ENCODE measurements around the gene FARS2. TPM values are rescaled to one million over a fixed set of nuclear protein-coding genes. Genes with fewer than 3 reads are reported as not detected.
A peak's percentile ranks its signal among the peaks of the same experiment; 100 is the strongest.

FARS2 gene
- total RNA-seq, 1 experiment from 2014 or later = 17.8 TPM

DNA sequence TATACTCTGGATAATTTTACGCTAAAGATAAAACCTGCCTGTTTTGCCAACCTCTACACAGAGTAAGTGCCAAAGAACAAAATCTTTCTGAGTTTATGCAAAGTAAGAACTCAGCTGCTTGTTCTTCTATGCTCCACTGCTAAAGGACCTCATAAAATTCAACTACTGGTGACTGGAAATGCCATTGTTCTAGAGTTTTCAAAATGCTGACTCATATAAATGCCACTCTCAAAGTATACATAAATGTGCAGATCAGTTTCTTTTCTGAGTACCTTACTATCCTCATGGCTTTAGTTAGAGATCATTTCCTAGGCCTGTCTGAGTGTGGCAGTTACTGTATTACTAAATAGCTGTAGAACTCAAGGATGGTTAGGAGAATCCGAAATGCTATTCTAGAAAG is 46.2 kb upstream of the FARS2 start:
- no peaks in the 10 kb centered on the region for H3K36me3 ChIP-seq (ENCODE audit: insufficient read depth, low read length, poor library complexity, severe bottlenecking)
- CTCF ChIA-PET = interaction anchor here (0.5 to 1.4 kb wide), 3 partner anchors 68 to 183 kb away, joined by 3 to 4 read pairs (median 3); no protein-coding TSS in a partner anchor
- no TSS peak for BruUV-seq (replicated peaks)
- no peak overlapping the region for H3K4me3 ChIP-seq (ENCODE audit: low read depth, low read length, poor library complexity, severe bottlenecking)
- H3K27ac ChIP-seq (ENCODE audit: low read depth, low read length, poor library complexity, severe bottlenecking) = peak overlapping the region; percentile 37
- peaks cover 54% of the 10 kb centered on the region for H3K4me1 ChIP-seq (ENCODE audit: insufficient read depth, low read length, poor library complexity, severe bottlenecking)
- DNase-seq (ENCODE audit: low spot score) = peak; percentile 55
- POLR2A ChIA-PET (ENCODE audit: low non-redundant PET) = no interaction called here
- no peaks in the 10 kb centered on the region for H3K27me3 ChIP-seq (replicated peaks; ENCODE audit: insufficient read depth, low read depth, low read length, poor library complexity)
- H3K9me3 ChIP-seq (ENCODE audit: low read depth, low read length, poor library complexity, severe bottlenecking) = no peaks in the 10 kb centered on the region
- TF ChIP-seq CTCF (conservative IDR thresholded peaks at IDR 0.05; ENCODE audit: low read depth, low read length) (no peak), EZH2 (IDR thresholded peaks at IDR 0.05; ENCODE audit: borderline replicate concordance, low read depth, low read length, poor library complexity, severe bottlenecking) (no peak)
- intact Hi-C loops (cut with micrococcal nuclease; ENCODE audit: unreplicated experiment) = loop anchor here (5.0 kb wide), 1 partner anchor 172 kb away; no protein-coding TSS in a partner anchor

DNA sequence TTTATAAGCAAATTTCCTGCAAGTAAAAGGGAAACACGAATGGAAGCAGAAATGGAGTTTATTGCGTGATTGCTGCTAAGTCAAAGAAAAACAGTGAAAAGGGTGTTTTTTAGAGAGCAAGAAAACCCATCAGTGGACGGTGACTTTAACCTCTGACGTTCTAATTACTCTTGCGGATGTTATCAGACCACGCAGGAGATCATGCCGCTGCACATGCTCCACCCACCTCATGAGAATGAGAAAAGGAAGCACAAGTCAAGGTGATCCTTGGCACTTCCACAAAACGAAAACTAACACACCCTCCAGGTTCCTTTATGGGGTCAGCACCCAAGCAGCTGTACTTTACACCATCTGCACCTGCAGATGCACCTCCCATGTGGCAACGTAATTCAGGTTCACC is 45.5 kb upstream of the FARS2 start:
- peaks cover 54% of the 10 kb centered on the region for H3K4me1 ChIP-seq (ENCODE audit: insufficient read depth, low read length, poor library complexity, severe bottlenecking)
- no TSS peak for BruUV-seq (replicated peaks)
- H3K4me3 ChIP-seq (ENCODE audit: low read depth, low read length, poor library complexity, severe bottlenecking) = no peak overlapping the region
- no peak for TF ChIP-seq EZH2 (IDR thresholded peaks at IDR 0.05; ENCODE audit: borderline replicate concordance, low read depth, low read length, poor library complexity, severe bottlenecking)
- no peak for TF ChIP-seq CTCF (conservative IDR thresholded peaks at IDR 0.05; ENCODE audit: low read depth, low read length)
- H3K9me3 ChIP-seq (ENCODE audit: low read depth, low read length, poor library complexity, severe bottlenecking) = no peaks in the 10 kb centered on the region
- H3K36me3 ChIP-seq (ENCODE audit: insufficient read depth, low read length, poor library complexity, severe bottlenecking) = no peaks in the 10 kb centered on the region
- POLR2A ChIA-PET (ENCODE audit: low non-redundant PET) = no interaction called here
- intact Hi-C loops (cut with micrococcal nuclease; ENCODE audit: unreplicated experiment) = loop anchor here (5.0 kb wide), 1 partner anchor 172 kb away; no protein-coding TSS in a partner anchor
- peak overlapping the region; percentile 37 for H3K27ac ChIP-seq (ENCODE audit: low read depth, low read length, poor library complexity, severe bottlenecking)
- DNase-seq (ENCODE audit: low spot score) = no peak
- CTCF ChIA-PET = no interaction called here
- no peaks in the 10 kb centered on the region for H3K27me3 ChIP-seq (replicated peaks; ENCODE audit: insufficient read depth, low read depth, low read length, poor library complexity)

DNA sequence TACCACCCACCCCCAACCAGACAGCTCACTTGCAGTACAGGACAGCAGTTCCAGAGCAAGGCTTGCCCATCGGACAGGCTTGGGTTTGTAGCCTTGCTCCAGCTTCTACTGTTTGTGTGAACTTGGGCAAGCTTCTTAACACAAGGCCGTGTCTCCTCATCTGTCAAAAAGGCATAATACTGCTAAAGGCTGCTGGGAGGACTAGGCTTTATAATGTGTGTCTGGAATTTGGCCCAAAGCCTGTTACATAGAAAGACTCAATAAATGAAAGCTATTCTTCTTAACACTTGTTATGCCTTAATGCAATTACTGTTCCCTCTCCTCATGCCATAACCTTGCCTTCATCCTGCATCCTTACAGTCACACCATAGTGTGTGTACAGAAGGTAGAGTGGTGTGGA is 44.0 kb upstream of the FARS2 start:
- POLR2A ChIA-PET (ENCODE audit: low non-redundant PET) = no interaction called here
- intact Hi-C loops (cut with micrococcal nuclease; ENCODE audit: unreplicated experiment) = loop anchor here (5.0 kb wide), 1 partner anchor 170 kb away; no protein-coding TSS in a partner anchor

More for the DNA sequence above, 44.0 kb upstream of the FARS2 start:
- Histone ChIP-seq H3K36me3 (ENCODE audit: insufficient read depth, low read length, poor library complexity, severe bottlenecking) (no peaks in the 10 kb centered on the region), H3K9me3 (ENCODE audit: low read depth, low read length, poor library complexity, severe bottlenecking) (no peaks in the 10 kb centered on the region), H3K27ac (ENCODE audit: low read depth, low read length, poor library complexity, severe bottlenecking) (no peak overlapping the region), H3K4me3 (ENCODE audit: low read depth, low read length, poor library complexity, severe bottlenecking) (no peak overlapping the region), H3K27me3 (replicated peaks; ENCODE audit: insufficient read depth, low read depth, low read length, poor library complexity) (no peaks in the 10 kb centered on the region), H3K4me1 (ENCODE audit: insufficient read depth, low read length, poor library complexity, severe bottlenecking) (peaks cover 47% of the 10 kb centered on the region)
- peak; percentile 20 for DNase-seq (ENCODE audit: low spot score)
- CTCF ChIA-PET = no interaction called here
- no TSS peak for BruUV-seq (replicated peaks)
- TF ChIP-seq CTCF (conservative IDR thresholded peaks at IDR 0.05; ENCODE audit: low read depth, low read length) (no peak), EZH2 (IDR thresholded peaks at IDR 0.05; ENCODE audit: borderline replicate concordance, low read depth, low read length, poor library complexity, severe bottlenecking) (no peak)

All from A673 (cell line).